Activated naive CD4-positive, alpha-beta T cell treated with Interleukin-2 at 50 U/mL for 16 hours (primary cell): ENCODE results near the gene TTC1.
"Not testable (repeated sequence)": the region's sequence is repeated elsewhere in the genome, so short reads cannot be mapped to it uniquely, and the experiment has no call there.

Experiments
- DNase-seq: peaks from one replicate; pipeline ENCODE4 v3.0.0-alpha.2; 2020

TTC1 gene

DNA sequence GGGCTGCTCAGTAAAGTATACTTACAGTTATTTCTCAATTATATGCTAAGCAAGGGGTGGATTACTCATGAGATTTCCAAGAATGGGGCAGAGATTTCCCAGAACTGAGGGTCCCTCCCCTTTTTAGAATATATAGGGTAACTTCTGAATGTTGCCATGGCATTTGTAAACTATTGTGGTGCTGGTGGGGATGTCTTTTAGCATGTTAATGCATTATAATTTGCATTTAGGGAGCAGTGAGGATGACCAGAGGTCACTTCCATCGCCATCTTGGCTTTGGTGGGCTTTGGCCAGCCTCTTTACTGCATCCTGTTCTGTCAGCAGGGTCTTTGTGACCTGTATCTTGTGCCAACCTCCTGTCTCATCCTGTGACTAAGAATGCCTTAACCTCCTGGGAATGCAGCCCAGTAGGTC is 35.5 kb downstream of the TTC1 start:
- no peak for DNase-seq

DNA sequence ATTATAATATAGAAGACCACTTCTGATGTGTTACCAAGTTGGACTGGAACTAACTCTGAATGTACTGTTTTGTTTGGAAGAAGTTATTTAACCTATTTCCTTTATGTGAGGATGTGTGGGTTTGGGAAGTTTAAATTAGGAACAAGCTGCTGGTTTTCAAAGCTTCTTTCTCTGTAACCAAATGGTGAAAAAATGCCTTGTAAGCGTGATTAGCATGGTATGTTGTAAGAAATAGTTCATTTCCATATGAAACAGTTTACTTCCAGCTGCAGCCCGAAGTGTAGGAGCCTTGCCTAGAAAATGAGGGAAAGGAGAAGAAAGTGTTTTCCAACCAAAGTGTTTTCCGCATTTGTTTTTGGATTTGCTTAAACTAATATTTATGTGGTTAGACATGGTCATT is 36.0 kb downstream of the TTC1 start:
- DNase-seq = no peak

DNA sequence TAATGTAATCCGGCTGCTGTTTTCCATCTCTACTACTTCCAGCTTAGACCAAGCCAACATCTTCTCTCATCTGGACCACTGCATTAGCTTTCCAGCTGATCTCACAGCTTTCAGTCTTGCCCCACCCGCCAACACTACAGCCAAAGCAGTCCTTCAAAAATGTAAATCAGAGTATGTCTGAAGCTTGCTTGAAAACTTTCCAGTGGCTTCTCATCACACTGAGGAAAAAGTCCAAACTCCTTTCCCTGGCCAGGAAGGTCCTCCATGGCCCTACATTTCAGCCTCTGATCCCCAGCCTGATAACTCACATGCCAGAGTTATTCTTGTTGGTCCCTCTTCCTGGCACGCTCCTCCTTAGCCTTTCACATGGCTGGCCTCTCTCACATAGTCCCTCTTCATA is 38.5 kb downstream of the TTC1 start:
- no peak for DNase-seq

DNA sequence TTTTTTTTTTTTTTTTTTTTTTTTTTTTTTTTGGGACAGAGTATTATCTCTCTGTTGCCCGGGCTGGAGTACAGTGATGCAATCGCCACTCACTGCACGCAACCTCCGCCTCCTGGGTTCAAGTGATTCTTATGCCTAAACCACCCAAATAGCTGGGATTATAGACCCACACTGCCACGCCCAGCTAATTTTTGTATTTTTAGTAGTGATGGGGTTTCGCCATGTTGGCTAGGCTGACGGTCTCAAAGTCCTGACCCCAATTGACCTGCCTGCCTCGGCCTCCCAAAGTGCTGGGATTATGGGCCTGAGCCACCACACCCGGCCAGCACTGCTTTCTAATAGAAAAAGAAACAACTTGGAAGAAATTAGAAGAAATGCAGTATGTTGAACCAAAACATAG is 39.2 kb downstream of the TTC1 start:
- DNase-seq = no peak

DNA sequence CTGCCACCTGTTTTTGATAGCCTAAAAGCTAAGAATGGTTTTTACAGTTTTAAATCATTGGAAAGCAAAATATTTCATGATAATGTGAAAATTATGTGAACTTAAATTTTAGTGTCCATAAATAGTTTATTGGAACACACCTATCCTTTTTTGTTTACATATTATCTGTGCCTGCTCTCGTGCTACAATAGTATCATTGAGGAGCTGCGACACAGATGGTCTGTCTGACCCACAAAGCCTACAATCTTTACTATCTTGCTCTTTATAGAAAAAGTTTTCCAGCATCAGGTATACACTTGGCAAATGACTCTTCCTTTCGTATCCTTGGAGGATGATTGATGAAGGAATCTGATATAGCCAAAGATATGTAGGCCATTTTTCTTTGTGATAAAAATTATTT is 40.2 kb downstream of the TTC1 start:
- no peak for DNase-seq

DNA sequence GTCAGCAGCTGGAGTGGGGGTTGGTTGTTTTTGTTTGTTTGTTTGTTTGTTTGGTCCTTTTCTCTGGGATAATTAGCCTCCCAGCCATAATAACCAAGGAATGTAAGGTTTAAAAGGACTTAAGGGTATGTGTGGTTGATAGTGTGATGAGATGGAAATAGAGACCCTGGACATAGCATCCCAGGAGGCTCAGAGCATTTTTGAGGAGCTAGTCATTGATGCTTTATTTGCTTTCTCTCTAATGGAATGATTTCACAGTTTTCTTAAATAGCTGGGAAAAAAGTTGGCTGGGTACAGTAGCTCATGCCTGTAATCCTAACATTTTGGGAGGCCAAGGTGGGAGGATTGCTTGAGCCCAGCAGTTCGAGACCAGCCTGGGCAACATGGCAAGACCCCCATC is 45.1 kb downstream of the TTC1 start:
- no peak for DNase-seq

DNA sequence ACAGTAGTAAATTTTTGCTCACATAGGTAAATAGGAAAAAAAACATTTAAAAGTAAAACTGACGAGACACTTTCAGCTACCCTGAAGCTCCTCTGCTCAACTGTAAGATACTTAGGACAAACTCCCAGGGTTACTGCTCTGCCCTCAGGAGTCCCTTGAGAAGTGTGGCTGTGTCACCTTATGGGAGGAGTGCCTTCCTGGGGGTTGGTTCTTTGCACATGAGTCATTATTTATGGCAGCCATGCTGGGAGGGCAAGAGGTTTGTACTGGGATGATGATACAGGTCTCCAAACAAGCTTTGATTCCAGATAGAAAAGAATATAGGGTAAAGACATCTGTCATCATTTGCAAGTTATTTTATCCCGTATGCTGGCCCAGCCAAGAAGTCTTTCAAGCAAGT is 45.9 kb downstream of the TTC1 start:
- DNase-seq = no peak

DNA sequence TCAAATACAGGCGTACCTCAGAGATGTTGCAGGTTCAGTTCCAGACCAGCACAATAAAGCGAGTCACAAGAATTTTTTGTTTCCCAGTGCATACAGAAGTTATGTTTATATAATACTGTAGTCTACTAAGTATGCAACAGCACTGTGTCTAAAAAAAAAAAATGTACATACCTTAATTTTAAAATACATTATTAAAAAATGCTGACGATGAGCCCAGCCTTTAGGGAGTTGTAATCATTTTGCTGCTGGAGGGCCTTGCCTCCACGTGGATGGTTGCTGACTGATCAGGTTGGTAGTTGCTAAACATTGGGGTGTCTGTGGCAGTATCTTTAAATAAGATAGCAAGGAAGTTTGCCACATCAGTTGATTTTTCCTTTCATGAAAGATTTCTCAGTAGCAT is 48.3 kb downstream of the TTC1 start:
- no peak for DNase-seq

DNA sequence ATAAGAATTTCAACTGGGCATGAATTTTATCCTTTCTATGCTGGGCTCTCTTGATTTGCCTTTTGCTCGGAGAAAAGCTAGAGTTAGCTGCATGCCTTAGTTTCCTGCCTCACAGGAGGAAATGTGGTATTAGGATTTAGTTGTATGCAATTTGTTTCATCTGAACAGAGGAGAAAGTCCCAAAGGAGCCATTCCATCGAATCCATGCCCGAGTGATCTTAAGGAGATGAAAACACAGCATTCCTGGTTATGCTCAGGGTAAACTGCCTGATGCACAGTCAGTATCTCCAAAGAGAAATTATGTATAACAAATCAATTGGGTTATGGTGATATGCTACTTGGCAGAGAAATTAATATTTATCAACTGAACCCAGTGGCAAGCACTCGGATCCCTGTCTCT is 51.1 kb downstream of the TTC1 start:
- no peak for DNase-seq

DNA sequence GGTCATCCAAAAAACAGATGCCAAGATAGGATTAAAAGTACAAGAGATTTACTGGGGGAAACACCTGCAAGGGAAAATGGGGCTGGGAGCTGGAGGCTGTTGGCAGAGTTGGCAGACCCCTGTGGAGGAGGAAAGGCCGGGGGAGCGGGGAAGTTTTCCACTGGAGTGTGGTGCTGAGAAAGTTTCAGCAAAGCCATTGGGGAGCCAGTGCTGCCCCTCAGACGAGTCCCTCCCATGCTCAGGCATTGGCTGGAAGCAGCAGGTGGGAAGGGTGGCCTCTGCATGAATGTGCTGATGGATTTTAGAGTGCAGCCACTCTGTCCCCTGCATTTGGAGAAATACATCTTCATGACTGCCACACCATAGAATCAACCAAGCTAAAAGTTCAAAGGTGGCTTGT is 52.8 kb downstream of the TTC1 start:
- no peak for DNase-seq

DNA sequence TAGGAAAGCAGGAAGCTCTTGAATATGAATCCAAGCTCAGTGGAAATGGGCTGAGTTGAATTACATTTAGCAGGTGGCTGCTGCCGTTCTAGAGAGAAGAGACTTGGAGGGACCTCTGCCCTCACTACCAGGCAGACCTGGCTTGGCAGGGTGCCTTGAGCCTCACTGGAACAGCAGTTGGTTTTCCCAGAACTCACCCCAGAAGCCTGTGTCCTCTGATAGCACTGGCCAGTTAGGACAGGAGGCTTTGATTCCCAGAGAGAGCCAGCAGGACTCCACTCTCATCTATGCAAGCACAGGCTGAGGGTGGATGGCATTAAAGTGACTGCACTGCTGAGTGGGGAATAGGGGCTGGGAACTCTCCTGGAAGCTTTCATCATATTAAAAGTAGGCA is 55.5 kb downstream of the TTC1 start:
- no peak for DNase-seq

DNA sequence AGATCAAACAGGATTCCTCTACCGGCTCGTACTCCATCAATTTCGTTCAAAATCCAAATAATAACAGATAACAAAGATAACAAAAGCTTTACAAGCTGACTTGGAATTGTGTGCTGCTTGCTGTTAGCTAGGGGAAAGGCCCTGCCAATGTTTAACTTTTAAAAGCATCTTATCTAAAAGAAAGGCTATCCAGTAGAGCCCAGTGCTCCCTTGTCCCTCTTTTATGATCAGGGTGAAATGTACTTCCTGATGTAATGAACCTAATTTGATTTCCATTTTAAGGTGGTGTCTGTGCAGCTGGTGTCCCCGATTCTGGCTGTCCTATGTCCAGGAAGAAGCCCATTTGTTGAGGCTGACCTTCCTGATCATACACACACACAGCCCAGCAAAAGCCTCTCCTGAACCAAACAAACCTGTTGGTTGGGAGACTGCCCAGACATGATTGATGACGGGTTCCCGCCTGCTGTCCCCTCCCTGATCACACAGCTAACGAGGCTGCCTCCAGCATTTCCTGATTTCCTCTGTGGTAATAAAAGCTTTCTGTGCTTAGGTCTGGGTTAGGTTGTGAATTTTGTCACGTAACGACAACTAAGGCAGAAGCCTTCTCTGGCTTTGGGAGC is 56.2 kb downstream of the TTC1 start:
- no peak for DNase-seq

DNA sequence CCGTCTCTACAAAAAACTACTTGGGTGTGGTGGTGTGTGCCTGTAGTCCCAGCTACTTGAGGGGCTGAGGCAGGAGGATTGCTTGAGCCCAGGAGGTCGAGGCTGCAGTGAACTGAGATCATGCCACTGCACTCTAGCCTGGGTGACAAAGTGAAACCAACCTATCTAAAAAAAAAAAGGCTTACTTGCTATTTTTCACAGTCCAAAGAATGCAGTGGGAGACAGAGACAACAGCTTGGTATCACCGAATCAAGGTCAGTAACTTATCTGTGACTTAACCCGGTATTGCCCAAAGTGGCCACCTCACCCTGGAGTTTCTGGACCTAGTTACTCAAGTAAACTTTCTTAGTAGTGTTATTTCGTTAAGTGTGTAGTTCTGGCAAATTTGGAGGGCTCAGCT is 60.2 kb downstream of the TTC1 start:
- not testable (repeated sequence) for DNase-seq

DNA sequence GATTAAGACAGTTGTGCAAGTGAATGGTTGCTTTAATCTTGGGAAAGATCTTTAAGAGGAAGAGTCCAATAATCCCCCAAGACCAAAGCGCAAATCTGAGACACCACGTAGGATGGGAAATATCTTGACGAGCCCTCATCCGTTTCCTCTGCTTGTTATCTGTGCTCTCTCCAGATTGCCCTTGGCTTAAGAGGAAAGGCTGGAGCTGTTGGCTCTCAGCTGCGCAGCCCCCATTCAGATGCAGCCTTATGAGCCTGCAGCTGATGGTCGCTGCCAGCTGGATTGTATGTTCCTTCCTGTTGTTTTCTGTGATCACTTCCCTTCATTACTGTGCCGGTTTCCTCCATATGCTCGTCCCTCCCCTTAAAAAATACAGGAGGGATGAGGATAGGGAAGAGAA is 62.6 kb downstream of the TTC1 start:
- no peak for DNase-seq

DNA sequence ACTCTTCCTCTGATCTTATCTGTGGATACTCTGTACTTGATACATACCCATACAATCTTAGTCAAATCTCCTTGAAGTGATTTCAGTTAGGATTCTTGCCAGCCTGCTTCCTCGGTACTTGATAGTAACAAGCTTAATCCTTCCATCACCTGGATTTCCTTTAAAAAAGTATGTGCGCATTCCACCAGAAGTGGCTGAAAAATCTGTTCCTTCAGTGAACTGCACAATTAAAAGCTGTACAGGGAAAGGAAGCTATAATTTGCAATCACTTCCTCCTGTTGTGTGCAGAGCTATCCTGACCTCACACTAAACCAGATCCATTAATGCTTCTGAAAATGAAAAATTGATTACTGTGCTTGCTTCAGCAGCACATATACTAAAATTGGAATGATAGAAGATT is 63.0 kb downstream of the TTC1 start:
- no peak for DNase-seq

DNA sequence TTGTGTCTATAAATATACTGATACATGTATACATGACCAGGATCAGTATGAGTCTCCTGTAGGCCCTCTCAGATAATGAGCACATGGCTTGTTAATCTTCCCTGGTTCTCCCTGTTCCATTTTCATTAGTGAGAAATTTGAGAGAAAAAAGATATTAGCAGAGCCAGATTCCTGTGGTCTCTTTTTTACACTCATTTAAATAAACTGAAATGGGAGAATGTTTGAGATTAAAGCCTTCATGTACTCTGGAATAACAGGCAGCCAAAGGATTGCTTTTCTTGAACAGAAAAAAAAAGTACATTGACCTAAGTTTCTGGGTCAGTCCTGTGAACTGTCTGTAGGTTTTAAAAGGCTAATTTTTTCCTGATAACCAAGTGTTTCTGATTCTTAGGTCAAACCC is 66.1 kb downstream of the TTC1 start:
- DNase-seq = no peak

DNA sequence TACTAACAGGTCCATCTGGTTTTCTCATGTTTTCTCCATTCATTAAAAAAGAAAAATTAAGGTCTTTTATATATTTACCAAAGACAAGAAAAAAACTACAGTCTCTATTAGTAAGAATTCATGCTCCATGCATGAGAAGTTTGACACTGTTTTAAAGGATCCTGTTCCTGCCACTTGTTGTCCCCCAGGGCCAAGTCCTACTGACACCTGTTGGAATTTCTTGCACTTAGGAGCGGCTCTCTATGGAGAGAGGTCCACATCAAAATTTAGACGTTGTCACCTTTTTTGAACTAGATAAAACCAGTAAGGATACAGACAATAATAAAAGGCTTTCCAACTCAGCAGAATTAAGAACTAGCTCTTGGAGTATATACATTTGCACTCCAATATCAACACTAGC is 68.1 kb downstream of the TTC1 start:
- DNase-seq = no peak

DNA sequence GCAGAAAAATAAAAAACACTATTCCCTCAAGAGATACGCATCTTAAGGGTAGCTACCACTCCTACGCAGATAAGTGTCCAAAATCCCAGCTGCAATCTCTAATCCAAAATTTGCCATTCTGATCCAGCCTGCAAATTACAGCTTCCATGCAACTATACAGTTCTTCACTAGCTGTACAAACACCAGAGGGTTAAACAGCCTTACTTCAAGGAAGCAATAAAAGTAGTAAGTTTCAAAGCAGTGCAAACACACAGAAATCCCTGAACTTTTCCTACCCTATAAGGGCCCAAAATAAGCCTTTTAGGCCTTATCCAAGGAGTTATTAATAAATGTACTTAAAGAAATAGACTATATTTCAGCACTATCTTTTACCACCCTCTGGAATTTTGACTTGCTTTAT is 70.8 kb downstream of the TTC1 start:
- DNase-seq = no peak

DNA sequence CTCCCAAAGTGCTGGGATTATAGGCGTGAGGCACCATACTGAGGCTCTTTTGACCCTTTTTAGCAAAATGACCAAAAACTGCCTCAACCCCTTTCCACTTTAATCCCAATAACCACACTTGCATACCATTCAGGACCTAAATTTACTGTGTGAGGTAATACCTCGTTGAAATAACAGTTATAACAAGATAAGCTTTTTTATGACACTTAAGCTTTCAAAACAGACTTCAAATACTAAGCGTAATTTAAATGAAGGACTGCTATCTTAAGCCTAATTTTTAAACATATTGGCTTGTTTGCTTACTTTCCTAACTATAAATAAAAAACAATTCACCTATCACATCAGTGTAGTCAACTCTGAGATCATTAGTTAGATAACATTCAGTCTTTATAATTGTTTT is 72.6 kb downstream of the TTC1 start:
- DNase-seq = no peak

DNA sequence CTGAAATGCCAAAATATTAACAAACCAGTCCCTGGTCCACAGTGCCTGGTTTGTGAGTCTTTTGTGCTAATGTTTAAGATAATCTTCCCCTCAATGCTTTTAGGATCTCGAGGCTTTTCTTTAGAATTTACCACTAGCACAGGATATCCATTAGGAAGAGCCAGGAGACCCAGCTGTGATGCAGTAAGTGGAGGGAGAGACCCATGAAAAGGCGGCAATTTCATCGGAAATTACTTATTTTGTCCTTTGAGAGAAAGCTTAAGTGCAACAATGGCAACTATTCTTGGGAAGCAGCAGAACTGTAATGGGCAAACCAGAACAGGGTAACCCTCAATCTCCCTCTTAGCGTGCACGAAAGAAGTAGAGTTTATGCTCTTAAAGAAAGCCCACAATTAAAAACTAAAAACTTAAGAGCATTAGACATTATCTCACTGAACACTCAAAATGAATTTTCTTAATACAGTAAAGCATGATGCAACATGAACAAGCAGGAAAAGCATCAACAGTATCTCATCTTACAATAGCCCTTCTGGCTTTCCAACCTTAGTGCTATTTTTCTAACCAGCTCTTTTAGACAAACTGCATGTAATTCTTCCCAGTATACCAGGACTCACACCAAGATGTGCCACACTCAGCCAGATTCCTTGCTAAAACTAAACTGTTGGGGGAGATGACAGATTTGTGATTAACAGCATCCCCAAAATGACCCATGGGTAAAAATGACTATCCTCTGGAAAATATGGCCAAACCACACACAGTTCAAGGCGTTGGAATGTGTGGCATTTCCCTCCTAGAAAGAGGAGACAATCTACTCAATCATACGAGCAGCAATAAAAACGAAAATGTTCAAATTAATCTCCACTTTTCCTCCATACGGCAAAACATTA is 73.9 kb downstream of the TTC1 start:
- no peak for DNase-seq

DNA sequence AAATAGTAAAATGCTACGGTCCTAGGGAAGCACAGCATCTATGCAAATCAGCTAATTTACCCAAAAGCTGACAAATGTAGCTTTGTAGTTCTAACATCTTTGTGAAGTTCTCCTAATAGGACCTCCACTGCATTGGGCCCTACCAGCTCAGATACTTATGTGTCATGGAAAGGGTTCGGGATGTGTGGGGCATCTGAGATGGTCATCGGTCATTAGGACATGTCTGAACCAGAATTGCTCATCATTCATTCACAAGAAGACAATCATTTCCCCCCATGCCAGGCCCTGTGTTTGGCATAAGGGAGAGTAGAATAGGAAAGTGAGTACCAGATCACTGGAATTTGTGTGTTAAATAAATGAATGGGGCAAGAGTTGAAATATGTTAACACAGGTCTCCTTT is 74.6 kb downstream of the TTC1 start:
- no peak for DNase-seq

DNA sequence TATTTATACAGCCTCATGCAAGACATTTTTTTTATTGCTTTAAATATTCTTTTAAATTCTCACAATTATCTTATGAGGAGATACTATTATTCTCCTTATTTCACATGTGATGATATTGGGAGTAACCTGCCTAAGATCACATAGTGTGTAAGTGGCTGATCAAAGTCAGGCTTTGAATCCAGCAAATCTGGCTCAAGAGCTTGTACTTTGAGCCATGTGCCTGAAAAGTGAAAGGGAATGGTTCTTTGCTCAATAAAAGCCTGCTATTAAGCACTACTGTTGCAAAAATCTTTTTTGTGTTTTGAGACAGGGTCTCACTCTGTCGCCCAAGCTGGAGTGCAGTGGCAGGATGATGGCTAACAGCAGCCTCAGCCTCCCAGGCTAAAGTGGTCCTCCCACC is 75.2 kb downstream of the TTC1 start:
- DNase-seq = no peak

DNA sequence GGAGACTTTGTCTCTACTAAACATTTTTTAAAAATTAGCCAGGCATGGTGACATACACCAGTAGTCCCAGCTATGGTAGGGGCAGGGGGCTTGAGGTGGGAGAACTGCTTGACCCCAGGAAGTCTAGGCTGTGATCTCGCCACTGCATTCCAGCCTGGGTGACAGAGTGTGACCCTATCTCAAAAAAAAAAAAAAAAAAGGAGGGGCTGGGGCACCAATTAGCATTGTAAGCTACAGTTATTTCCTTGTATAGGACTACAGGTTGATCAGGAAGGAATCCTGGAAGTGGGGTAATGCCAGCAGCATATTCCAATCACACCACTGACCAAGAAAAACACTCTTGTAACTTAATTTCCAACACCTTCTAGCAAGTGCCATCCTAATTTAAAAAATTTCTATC is 78.3 kb downstream of the TTC1 start:
- DNase-seq = no peak

DNA sequence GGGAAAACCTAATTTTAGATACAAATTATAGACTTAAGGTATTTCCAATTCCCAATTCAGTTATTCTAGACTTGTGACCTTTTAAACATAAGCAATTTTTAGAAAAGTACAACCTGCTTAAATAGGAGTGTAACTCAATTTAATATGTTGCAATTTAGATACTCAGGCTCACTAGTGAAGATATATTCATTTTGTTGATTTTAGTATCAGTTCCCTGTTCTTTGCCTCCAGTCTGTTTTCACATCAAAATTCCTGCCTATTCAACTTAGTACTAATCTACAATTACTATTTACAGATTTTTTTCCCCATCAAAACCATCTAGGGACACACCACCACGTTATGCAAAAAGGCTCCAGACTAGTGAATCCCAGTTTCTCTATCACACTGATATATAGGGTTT is 79.9 kb downstream of the TTC1 start:
- DNase-seq = no peak

DNA sequence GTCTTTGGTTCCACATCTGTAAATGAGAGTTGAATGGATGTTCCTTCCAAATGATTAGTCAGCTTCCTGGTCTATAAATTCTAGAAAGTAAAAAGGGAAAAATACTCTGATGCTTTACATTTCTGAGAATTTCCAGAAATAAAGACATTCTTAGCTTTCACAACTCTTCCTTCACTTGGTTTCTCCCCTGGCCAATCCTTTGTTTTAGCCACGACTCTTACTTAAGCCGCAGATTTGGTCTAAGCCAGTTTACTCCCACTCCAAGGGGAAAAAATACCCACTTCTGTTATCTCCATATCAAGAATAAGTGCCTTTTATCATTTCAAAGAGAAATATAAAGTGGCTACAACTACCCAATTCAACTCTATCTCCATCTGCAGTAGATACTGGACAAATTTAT is 80.6 kb downstream of the TTC1 start:
- no peak for DNase-seq
